ENCODE measurements around the gene KCNH2.

- no peak for TF ChIP-seq POLR2AphosphoS5 (IDR thresholded peaks at IDR 0.05; ENCODE audit: low read depth, low read length)
- TF ChIP-seq CTCF (IDR thresholded peaks at IDR 0.05) = no peak
- TF ChIP-seq REST (IDR thresholded peaks at IDR 0.05; ENCODE audit: insufficient read depth in 1 of 2, low read depth in 2 of 2, low read length in 1 of 2) = no peak
- no peak for TF ChIP-seq TCF7L2 (IDR thresholded peaks at IDR 0.05; ENCODE audit: low read depth, low read length)
Measured at GRCh38 chr7:150918378-150918777, 59.7 kb downstream of the KCNH2 start.
